ENCODE data around the gene TRPV3. TPM values are rescaled to one million over a fixed set of nuclear protein-coding genes. Genes with fewer than 3 reads are reported as not detected.

The TRPV3 gene
- total and polyA plus RNA-seq, 2 of the 13 experiments (the other 11 are each of a cell fraction or from before 2014, with no cell fraction given) = 0.90 to 1.0 TPM

DNA sequence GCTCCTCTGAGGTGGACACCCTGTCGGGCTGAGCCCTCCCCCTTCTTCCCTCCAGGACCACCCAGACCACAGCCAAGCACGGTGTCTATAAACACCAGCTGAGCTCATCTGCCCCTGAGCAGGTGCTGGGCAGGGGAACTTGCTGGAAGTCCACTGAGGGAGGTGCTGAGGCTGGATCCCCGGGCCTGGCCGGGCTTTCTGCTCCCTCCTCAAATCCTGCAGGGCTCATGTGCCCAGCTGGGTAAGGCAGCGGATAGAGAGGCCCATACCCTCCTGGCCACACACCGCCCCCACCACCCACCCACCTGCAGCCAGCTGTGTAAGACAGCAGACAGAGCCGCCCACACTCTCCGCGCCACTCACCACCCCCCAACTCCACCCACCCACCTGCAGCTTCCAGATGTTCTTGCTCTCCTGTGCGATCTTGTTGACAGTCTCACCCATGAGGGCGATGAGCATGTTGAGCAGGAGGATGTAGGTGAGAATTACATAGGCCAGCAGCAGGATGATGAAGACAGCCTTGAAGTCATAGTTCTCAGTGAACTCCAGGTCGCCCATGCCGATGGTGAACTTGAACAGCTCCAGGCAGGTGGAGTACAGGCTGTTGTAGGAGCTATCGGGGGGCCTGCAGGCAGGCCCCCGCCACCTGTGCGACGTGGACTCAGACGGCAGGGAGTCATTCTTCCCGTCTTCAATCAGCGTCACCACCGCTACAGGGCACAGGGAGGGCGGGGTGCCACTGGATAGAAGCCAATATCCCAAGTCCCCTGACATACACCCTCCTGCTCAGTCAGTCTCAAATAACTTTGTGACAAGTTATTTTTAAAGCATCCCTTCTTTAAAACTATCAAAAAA lies 15.9 kb upstream of the TRPV3 start:
- TF ChIP-seq PCBP2 (optimal IDR thresholded peaks at IDR 0.05; ENCODE audit: low read depth, low read length, poor library complexity, severe bottlenecking) = no peak
- no peak for TF ChIP-seq CEBPG (CRISPR knock-in tag; IDR thresholded peaks at IDR 0.05)
- no peak for TF ChIP-seq FOXJ3 (CRISPR knock-in tag; IDR thresholded peaks at IDR 0.05; ENCODE audit: borderline replicate concordance)
- TF ChIP-seq, protein P1, sequence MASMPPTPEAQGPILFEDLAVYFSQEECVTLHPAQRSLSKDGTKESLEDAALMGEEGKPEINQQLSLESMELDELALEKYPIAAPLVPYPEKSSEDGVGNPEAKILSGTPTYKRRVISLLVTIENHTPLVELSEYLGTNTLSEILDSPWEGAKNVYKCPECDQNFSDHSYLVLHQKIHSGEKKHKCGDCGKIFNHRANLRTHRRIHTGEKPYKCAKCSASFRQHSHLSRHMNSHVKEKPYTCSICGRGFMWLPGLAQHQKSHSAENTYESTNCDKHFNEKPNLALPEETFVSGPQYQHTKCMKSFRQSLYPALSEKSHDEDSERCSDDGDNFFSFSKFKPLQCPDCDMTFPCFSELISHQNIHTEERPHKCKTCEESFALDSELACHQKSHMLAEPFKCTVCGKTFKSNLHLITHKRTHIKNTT (CRISPR knock-in tag; IDR thresholded peaks at IDR 0.05) = no peak
- TF ChIP-seq STAG1 (CRISPR knock-in tag; IDR thresholded peaks at IDR 0.05) = no peak
- no peak for TF ChIP-seq ZNF761 (CRISPR knock-in tag; conservative IDR thresholded peaks at IDR 0.05)
- TF ChIP-seq FOXC1 (CRISPR knock-in tag; IDR thresholded peaks at IDR 0.05; ENCODE audit: borderline replicate concordance) = no peak
- TF ChIP-seq DPF2 (CRISPR knock-in tag; IDR thresholded peaks at IDR 0.05; ENCODE audit: borderline replicate concordance, low read depth) = no peak
- TF ChIP-seq DNMT1 (CRISPR knock-in tag; IDR thresholded peaks at IDR 0.05) = no peak
- TF ChIP-seq CBFB (CRISPR knock-in tag; IDR thresholded peaks at IDR 0.05) = no peak
- TF ChIP-seq, protein P2, sequence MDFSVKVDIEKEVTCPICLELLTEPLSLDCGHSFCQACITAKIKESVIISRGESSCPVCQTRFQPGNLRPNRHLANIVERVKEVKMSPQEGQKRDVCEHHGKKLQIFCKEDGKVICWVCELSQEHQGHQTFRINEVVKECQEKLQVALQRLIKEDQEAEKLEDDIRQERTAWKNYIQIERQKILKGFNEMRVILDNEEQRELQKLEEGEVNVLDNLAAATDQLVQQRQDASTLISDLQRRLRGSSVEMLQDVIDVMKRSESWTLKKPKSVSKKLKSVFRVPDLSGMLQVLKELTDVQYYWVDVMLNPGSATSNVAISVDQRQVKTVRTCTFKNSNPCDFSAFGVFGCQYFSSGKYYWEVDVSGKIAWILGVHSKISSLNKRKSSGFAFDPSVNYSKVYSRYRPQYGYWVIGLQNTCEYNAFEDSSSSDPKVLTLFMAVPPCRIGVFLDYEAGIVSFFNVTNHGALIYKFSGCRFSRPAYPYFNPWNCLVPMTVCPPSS (IDR thresholded peaks at IDR 0.05) = no peak
- no peak for TF ChIP-seq IRF2 (CRISPR knock-in tag; IDR thresholded peaks at IDR 0.05)
- intact Hi-C loops (cut with micrococcal nuclease; ENCODE audit: unreplicated experiment) (no loop called here), in situ Hi-C loops (cut with HindIII; ENCODE audit: extremely low pct_ligation_motif_present, low pct_unique_long_range_greater_than_20kb) (no loop called here)
- no peaks in the 10 kb centered on the region for H3K4me1 ChIP-seq (ENCODE audit: insufficient read depth, low read length)
- H3K27me3 ChIP-seq (ENCODE audit: control insufficient read depth in 1 of 2, insufficient read depth in 2 of 2, low read length in 2 of 2) = no peaks in the 10 kb centered on the region
- CTCF ChIA-PET (ENCODE audit: low intra/inter-chr PET ratio, low total read pairs) = no interaction called here
- POLR2A ChIA-PET = no interaction called here
- H3K4me3 ChIP-seq (replicated peaks in 1 of 3; ENCODE audit: insufficient read depth in 1 of 3, low read depth in 2 of 3, low read length in 3 of 3) = no peak overlapping the region
- DNase-seq (ENCODE audit: low spot score) = no peak
- FAIRE-seq = no peak
- H3K36me3 ChIP-seq (replicated peaks in 1 of 2; ENCODE audit: control insufficient read depth in 1 of 2, insufficient read depth in 2 of 2, low read length in 2 of 2) = peaks cover 18 to 42% of the 10 kb centered on the region in 2 experiments; a peak in 4 of 5 replicates
- H3K4me2 ChIP-seq (ENCODE audit: low read depth, low read length) = no peak overlapping the region
- no TSS peak for BruUV-seq (replicated peaks)
- H3K79me2 ChIP-seq (ENCODE audit: insufficient read depth, low read length) = no peaks in the 10 kb centered on the region
- no peak overlapping the region for H3K27ac ChIP-seq (ENCODE audit: extremely low read length, insufficient read depth, low read length)
- no peak overlapping the region for H2AFZ ChIP-seq (ENCODE audit: low read length)
- ATAC-seq = no peak
- no peaks in the 10 kb centered on the region for H3K9me3 ChIP-seq (ENCODE audit: low read length)
- no peak overlapping the region for H3K9ac ChIP-seq (ENCODE audit: insufficient read depth, low read depth, low read length)
- WGBS (ENCODE audit: low lambda C conversion rate) = 97% methylated on average over 16 of the region's 22 CpGs
- no peaks in the 10 kb centered on the region for H4K20me1 ChIP-seq (ENCODE audit: insufficient read depth, low read length)
